Endothelial cell of umbilical vein (primary cell): Measurements from ENCODE around the gene GYS2. TPM values are rescaled to one million over a fixed set of nuclear protein-coding genes. Genes with fewer than 3 reads are reported as not detected.

Experiments
- BruUV-seq: library from RNA; stranded (reverse); fragments of 400-500 nt; replicated peaks from 2 replicates; lab custom pipeline; 2021; lab: Mats Ljungman, UMichigan
- CTCF ChIA-PET: fragments of 300-600, 350-600 bp; sonication (Branson Sonifier 250); formaldehyde crosslinking; loops from one replicate; lab custom pipeline; 2021; ENCODE audit warnings: antibody characterized with exemption, inconsistent platforms; lab: Charles Lee
- POLR2A ChIA-PET: fragments of 300-600, 350-600 bp; sonication (Branson Sonifier 250); formaldehyde crosslinking; loops from one replicate; lab custom pipeline; 2021; ENCODE audit warnings: antibody characterized with exemption, inconsistent platforms; lab: Charles Lee
- DNase-seq: peaks from one replicate; pipeline ENCODE4 v3.0.0-alpha.2; 2011; ENCODE audit warnings: low read depth, low spot score
- FAIRE-seq: peaks from 2 replicates; lab custom pipeline; 2011; peaks lifted over from hg19 to GRCh38; lab: Jason Lieb, UNC
- H2AFZ ChIP-seq: 2 replicates; pipeline ENCODE4 v1.6.0; 2012; ENCODE audit warnings: low read depth, low read length, control low read depth, inconsistent platforms
- H3K27ac ChIP-seq: 2 replicates; pipeline ENCODE4 v1.5.1; 2011; ENCODE audit warnings: low read depth, mild to moderate bottlenecking, control low read depth, low read length, moderate library complexity; ENCODE audit not compliant: insufficient read depth
- H3K27me3 ChIP-seq, 2 experiments: 2 replicates each; pipeline versions ENCODE4 v1.6.0 to v1.6.1; 2011; ENCODE audit warnings: low read length in 2 of 2, mixed read lengths in 1 of 2; ENCODE audit not compliant: control insufficient read depth in 2 of 2, insufficient read depth in 2 of 2
- H3K36me3 ChIP-seq, 2 experiments: 2 replicates in 1 of 2; 3 replicates in 1 of 2; pipeline ENCODE4 v1.5.1; 2011; ENCODE audit warnings: low read length in 2 of 2, mild to moderate bottlenecking in 1 of 2, moderate library complexity in 1 of 2; ENCODE audit not compliant: control insufficient read depth in 2 of 2, insufficient read depth in 2 of 2; ENCODE audit errors: extremely low read depth in 1 of 2
- H3K4me1 ChIP-seq: 3 replicates; pipeline ENCODE4 v1.5.1; 2011; ENCODE audit warnings: mild to moderate bottlenecking, low read length; ENCODE audit not compliant: control insufficient read depth, insufficient read depth; ENCODE audit errors: extremely low read depth
- H3K4me2 ChIP-seq: 2 replicates; pipeline ENCODE4 v1.6.1; 2011; ENCODE audit warnings: low read length, control low read depth, mixed read lengths; ENCODE audit not compliant: insufficient read depth
- H3K4me3 ChIP-seq, 3 experiments: fragments of 200-600 bp in 1 of 3; sonication (generic), shearing (Covaris generic) in 1 of 3; replicated peaks in 1 of 3; 2 replicates each; pipeline ENCODE4 v1.5.1; 2011 to 2016; ENCODE audit warnings: control low read depth in 3 of 3, low read length in 3 of 3, mild to moderate bottlenecking in 2 of 3, inconsistent platforms in 1 of 3, low read depth in 1 of 3, moderate library complexity in 1 of 3; ENCODE audit not compliant: insufficient read depth in 1 of 3
- H3K79me2 ChIP-seq: 2 replicates; pipeline ENCODE4 v1.6.0; 2012; ENCODE audit warnings: low read length, inconsistent platforms; ENCODE audit not compliant: control insufficient read depth, insufficient read depth
- H3K9ac ChIP-seq: replicated peaks from 2 replicates; pipeline ENCODE3; 2011; ENCODE audit warnings: low read length, control low read depth; ENCODE audit not compliant: insufficient read depth; ENCODE audit errors: extremely low read depth
- H3K9me1 ChIP-seq: replicated peaks from 3 replicates; pipeline ENCODE4 v1.6.0; 2011; ENCODE audit warnings: mild to moderate bottlenecking, low read length; ENCODE audit not compliant: control insufficient read depth, insufficient read depth; ENCODE audit errors: extremely low read depth
- H3K9me3 ChIP-seq: replicated peaks from 2 replicates; pipeline ENCODE4 v1.5.1; 2012; ENCODE audit warnings: low read length, inconsistent platforms; ENCODE audit not compliant: control insufficient read depth, insufficient read depth
- H4K20me1 ChIP-seq: replicated peaks from 2 replicates; pipeline ENCODE3; 2011; ENCODE audit warnings: mild to moderate bottlenecking, low read length; ENCODE audit not compliant: control insufficient read depth, insufficient read depth; ENCODE audit errors: extremely low read depth
- CTCF ChIP-seq, 2 donors: IDR thresholded peaks; 1 replicate in 1 of 2; 2 replicates in 1 of 2; pipeline ENCODE4 v1.5.1; 2011; ENCODE audit warnings: low read length in 2 of 2, mild to moderate bottlenecking in 2 of 2, moderate library complexity in 2 of 2, control low read depth in 1 of 2, inconsistent platforms in 1 of 2, low read depth in 1 of 2; ENCODE audit not compliant: insufficient read depth in 1 of 2; ENCODE audit errors: extremely low read depth in 1 of 2
- EZH2 ChIP-seq: IDR thresholded peaks from 2 replicates; pipeline ENCODE4 v1.6.1; 2012; ENCODE audit warnings: borderline replicate concordance, low read depth, mild to moderate bottlenecking, moderate library complexity, low read length, inconsistent platforms; ENCODE audit not compliant: severe bottlenecking
- FOS ChIP-seq: IDR thresholded peaks from 2 replicates; pipeline ENCODE4 v1.6.1; 2011; ENCODE audit warnings: mild to moderate bottlenecking, low read length, moderate library complexity, borderline replicate concordance; ENCODE audit not compliant: insufficient read depth
- GATA2 ChIP-seq: IDR thresholded peaks from 2 replicates; pipeline ENCODE4 v1.7.0; 2011; ENCODE audit warnings: low read depth, mild to moderate bottlenecking, moderate library complexity, mixed read lengths, low read length; ENCODE audit not compliant: insufficient read length, insufficient read depth
- JUN ChIP-seq: IDR thresholded peaks from 2 replicates; pipeline ENCODE4 v1.6.1; 2011; ENCODE audit warnings: borderline replicate concordance, low read depth; ENCODE audit not compliant: insufficient read length, insufficient read depth
- MAX ChIP-seq: IDR thresholded peaks from 2 replicates; pipeline ENCODE4 v1.6.1; 2011; ENCODE audit not compliant: insufficient read depth, insufficient read length
- MYC ChIP-seq: IDR thresholded peaks from one replicate; pipeline ENCODE4 v1.6.1; 2011; ENCODE audit warnings: mild to moderate bottlenecking, low read depth, low read length
- POLR2A ChIP-seq: IDR thresholded peaks from 2 replicates; pipeline ENCODE4 v1.6.1; 2012; ENCODE audit warnings: low read depth, mild to moderate bottlenecking, control low read depth, low read length
- POLR2AphosphoS5 ChIP-seq: IDR thresholded peaks from 2 replicates; pipeline ENCODE4 v1.6.1; 2012; ENCODE audit warnings: low read depth, mild to moderate bottlenecking, control low read depth, low read length, moderate library complexity; ENCODE audit not compliant: insufficient read depth
- dilution Hi-C: fragments of 300-500 bp; cut with MboI; formaldehyde crosslinking; loops from one replicate; pipeline ENCODE4 v1.15.0; 2019; ENCODE audit warnings: low sequenced_read_pairs; ENCODE audit not compliant: extremely low pct_ligation_motif_present
- intact Hi-C: fragments of 100-400 bp; cut with micrococcal nuclease; formaldehyde crosslinking; loops from one replicate; pipeline ENCODE4 v1.10.0; 2022
- polyA plus RNA-seq, 4 experiments: library from polyadenylated mRNA; depleted of rRNA in 3 of 4; stranded (reverse) in 3 of 4; unstranded in 1 of 4; fragments of >200 nt; gene quantifications; 2 replicates each; pipeline versions ENCODE4 v1.2.1 to v1.2.3, GENCODE V29; 2011 to 2012; ENCODE audit warnings: missing spikeins in 1 of 4
- total RNA-seq: library from RNA; stranded (reverse); gene quantifications from 2 replicates; pipeline ENCODE4 v1.2.3, GENCODE V29; 2021

The GYS2 gene
- total and polyA plus RNA-seq, 2 donors (not counting 3 experiments of a cell fraction or from before 2014, with no cell fraction given): 0.04 TPM; not detected in 1

GRCh38 chr12:21631367-21631766 is 26.7 kb upstream of the GYS2 start:
- CTCF ChIA-PET: no interaction called here
- Histone ChIP-seq H4K20me1 (no peaks in the 10 kb centered on the region), H3K9ac (no peak overlapping the region), H3K4me1 (no peaks in the 10 kb centered on the region), H3K27ac (no peak overlapping the region), H3K4me2 (no peak overlapping the region), H2AFZ (no peak overlapping the region), H3K36me3 (peaks cover 12% of the 10 kb centered on the region in 2 experiments), H3K4me3 (no peak overlapping the region), H3K9me1 (no peaks in the 10 kb centered on the region), H3K9me3 (no peaks in the 10 kb centered on the region), H3K79me2 (no peaks in the 10 kb centered on the region), H3K27me3 (no peaks in the 10 kb centered on the region)
- DNase-seq (no peak), FAIRE-seq (no peak)
- BruUV-seq: no TSS peak
- TF ChIP-seq CTCF (IDR thresholded peaks at IDR 0.05; ENCODE audit: extremely low read depth in 1 of 2, insufficient read depth in 1 of 2, low read depth in 1 of 2, low read length in 2 of 2) (no peak), POLR2AphosphoS5 (no peak), FOS (no peak), EZH2 (no peak), MYC (no peak), MAX (no peak), JUN (no peak), POLR2A (no peak), GATA2 (no peak)
- intact Hi-C loops (loop anchor here (5.0 kb wide), 1 partner anchor 179 kb away; no protein-coding TSS in a partner anchor), dilution Hi-C loops (no loop called here)
- POLR2A ChIA-PET: no interaction called here
